Activated T-cell treated with anti-CD3 and anti-CD28 coated beads, Interleukin-2, amount 50 U/mL, for 72 hours (primary cell): ENCODE results near the gene OR6C75. TPM values are rescaled to one million over a fixed set of nuclear protein-coding genes. Genes with fewer than 3 reads are reported as not detected.
"Not testable (repeated sequence)": the region's sequence is repeated elsewhere in the genome, so short reads cannot be mapped to it uniquely, and the experiment has no call there.

ENCODE experiments used
- ATAC-seq, 2 donors: fragments of 150-1000 bp; cut with Tn5 transposase; replicated peaks in 1 of 2; 2 replicates each; pipeline ENCODE4 v1.10.0; 2021; ENCODE audit warnings: moderate library complexity in 2 of 2, mild to moderate bottlenecking in 1 of 2
- DNase-seq, 2 donors: peaks; one replicate each; pipeline ENCODE4 v3.0.0; 2021 to 2022; ENCODE audit warnings: mixed read lengths in 1 of 2
- H3K27ac Mint-ChIP-seq: one replicate; pipeline ENCODE4 v1.8.0; 2022; ENCODE audit warnings: mild to moderate bottlenecking, moderate library complexity, mixed read lengths
- H3K27me3 Mint-ChIP-seq: one replicate; pipeline ENCODE4 v1.8.0; 2022; ENCODE audit warnings: low read depth, mixed read lengths
- H3K36me3 Mint-ChIP-seq, 2 donors: one replicate each; pipeline ENCODE4 v1.8.0; 2022; ENCODE audit warnings: mixed read lengths in 2 of 2, mild to moderate bottlenecking in 1 of 2; ENCODE audit not compliant: insufficient read depth in 2 of 2
- H3K4me1 Mint-ChIP-seq: one replicate; pipeline ENCODE4 v1.8.0; 2022; ENCODE audit warnings: low read depth, mixed read lengths
- H3K4me3 Mint-ChIP-seq, 2 donors: one replicate each; pipeline ENCODE4 v1.8.0; 2022; ENCODE audit warnings: mild to moderate bottlenecking in 2 of 2, mixed read lengths in 2 of 2, moderate library complexity in 2 of 2
- H3K9me3 Mint-ChIP-seq, 2 donors: one replicate each; pipeline ENCODE4 v1.8.0; 2022; ENCODE audit warnings: mixed read lengths in 2 of 2
- total RNA-seq, 2 donors: library from RNA; stranded (reverse); gene quantifications; one replicate each; pipeline ENCODE4 v1.2.3, GENCODE V29; 2022

OR6C75 gene
- not detected for total RNA-seq

DNA sequence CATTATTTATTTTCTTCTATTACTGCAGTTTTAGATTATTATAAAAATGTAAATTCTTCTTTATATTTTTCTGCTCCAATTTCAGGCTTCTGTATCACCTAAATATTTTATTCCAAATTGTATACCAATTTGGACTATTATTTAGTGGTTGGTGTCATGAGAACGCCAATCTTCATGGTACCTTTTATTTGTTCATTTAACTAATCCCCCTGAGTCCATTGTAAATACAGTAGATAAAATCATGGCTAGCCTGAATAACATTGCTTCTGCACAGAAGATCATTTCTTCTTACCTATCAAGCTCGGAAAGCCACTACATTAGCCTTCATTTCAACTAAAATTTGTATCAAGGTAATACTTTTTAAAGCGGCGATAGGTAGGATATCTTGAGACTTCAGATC lies at the start of gene OR6C75:
Gene OR6C75 (plus strand): TSS at position 301 of the 400 bp plus-strand sequence. CDS start 2,136 bp downstream, outside the sequence.
- Mint-ChIP-seq H3K9me3 (peaks cover 2% of the 10 kb centered on the region in 2 donors), H3K27me3 (peaks cover 8% of the 10 kb centered on the region), H3K36me3 (no peaks in the 10 kb centered on the region), H3K27ac (no peak within 1 kb of the TSS), H3K4me1 (no peaks in the 10 kb centered on the region), H3K4me3 (no peak within 1 kb of the TSS)
- no peak for DNase-seq
- ATAC-seq, result no peak

DNA sequence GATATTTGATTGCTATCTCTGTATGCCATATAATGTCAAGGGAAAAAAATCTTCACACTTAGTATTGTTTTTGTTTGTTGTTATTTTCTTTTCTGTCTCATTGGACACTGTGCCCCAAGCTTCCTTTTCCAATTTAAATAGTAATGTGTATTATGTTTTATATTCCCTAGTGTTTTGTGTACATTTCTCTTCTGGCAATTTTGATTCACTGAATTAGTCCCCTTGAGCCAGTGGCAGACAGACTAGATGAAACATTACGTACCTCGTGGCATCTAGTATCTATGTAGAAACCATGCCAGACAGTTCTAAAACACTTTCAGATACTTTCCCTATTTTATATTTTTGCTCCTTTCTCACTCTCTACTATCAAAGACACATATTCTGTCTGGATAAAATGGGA lies 48.7 kb upstream of the OR6C75 start, which contains the start of gene OR6C1:
Gene OR6C1 (plus strand): TSS at position 301 of the 400 bp plus-strand sequence. CDS start 6,257 bp downstream, outside the sequence.
- H3K27ac Mint-ChIP-seq, result no peak within 1 kb of the TSS
- no peaks in the 10 kb centered on the region for H3K27me3 Mint-ChIP-seq
- no peak within 1 kb of the TSS for H3K4me3 Mint-ChIP-seq
- H3K9me3 Mint-ChIP-seq, result peaks cover 0 to under 1% of the 10 kb centered on the region in 2 donors
- H3K36me3 Mint-ChIP-seq, result no peaks in the 10 kb centered on the region
- no peak for DNase-seq
- H3K4me1 Mint-ChIP-seq, result no peaks in the 10 kb centered on the region
- ATAC-seq, result no peak

DNA sequence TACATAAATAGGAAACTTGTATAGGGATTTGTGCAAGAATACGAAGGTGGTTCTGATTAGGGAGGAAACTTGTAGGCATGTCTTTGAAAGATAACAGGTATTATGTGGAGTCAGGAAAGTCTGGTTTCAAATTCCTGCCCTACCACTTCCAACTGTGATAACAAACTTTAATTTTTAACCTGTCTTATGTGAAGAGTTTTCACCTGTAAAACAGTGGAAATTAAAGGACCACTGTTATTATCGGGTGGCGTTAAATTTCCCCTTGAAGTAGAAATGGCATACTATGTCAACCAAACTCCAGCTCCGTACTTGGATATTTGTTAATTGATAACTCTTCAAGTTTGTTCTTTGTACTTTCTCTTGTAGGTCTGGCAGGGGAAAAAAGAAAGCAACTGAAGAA lies 42.6 kb upstream of the OR6C75 start:
- DNase-seq (no peak), ATAC-seq (no peak)
- peaks cover 8% of the 10 kb centered on the region for H3K27me3 Mint-ChIP-seq
- H3K4me3 Mint-ChIP-seq, result no peak overlapping the region
- H3K4me1 Mint-ChIP-seq, result no peaks in the 10 kb centered on the region
- H3K36me3 Mint-ChIP-seq, result no peaks in the 10 kb centered on the region
- H3K27ac Mint-ChIP-seq, result no peak overlapping the region
- peaks cover 0 to 1% of the 10 kb centered on the region in 2 donors for H3K9me3 Mint-ChIP-seq

DNA sequence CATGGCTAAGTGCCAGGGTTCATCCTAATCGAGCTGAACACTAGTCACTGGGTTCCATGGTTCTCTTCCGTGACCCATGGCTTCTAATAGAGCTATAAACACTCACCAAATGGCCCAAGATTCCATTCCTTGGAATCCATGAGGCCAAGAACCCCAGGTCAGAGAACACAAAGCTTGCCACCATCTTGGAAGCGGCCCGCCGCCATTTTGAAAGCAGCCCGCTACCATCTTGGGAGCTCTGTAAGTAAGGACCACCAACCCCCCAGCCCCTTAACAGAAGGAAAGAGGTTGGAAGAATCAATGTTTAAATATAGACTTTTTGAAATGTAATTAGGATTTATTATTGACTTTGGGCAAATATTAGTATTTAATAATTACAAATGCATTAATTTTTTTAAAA lies 37.0 kb upstream of the OR6C75 start:
- H3K4me1 Mint-ChIP-seq, H3K27ac Mint-ChIP-seq, DNase-seq, H3K27me3 Mint-ChIP-seq, H3K36me3 Mint-ChIP-seq, H3K4me3 Mint-ChIP-seq, ATAC-seq, H3K9me3 Mint-ChIP-seq: not testable (repeated sequence)

DNA sequence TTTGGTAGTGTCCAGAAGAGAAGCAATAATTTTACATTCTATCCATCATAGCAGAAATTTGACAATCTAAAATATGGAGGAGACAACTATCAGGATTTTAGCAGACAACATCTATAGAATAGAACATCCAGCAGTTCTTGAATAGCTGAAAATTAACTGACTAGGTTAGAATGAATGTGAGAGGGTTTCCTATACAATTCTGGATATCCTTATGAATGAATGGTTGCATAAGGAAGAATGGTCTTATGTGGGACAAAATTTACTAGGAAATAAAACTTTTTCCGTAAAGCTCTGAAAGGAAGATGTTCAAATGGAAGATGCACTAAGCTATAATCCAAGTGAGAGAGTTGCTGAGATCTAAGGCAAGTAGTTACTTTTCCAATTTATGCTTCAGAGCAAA lies 32.3 kb upstream of the OR6C75 start, which contains the start of gene OR6C3:
Gene OR6C3 (plus strand): TSS at position 301 of the 400 bp plus-strand sequence. CDS start 955 bp downstream, outside the sequence.
- no peak within 1 kb of the TSS for H3K4me3 Mint-ChIP-seq
- DNase-seq (no peak), ATAC-seq (no peak)
- no peak within 1 kb of the TSS for H3K27ac Mint-ChIP-seq
- H3K4me1 Mint-ChIP-seq, result no peaks in the 10 kb centered on the region
- H3K36me3 Mint-ChIP-seq, result no peaks in the 10 kb centered on the region
- H3K9me3 Mint-ChIP-seq, result no peaks in the 10 kb centered on the region
- H3K27me3 Mint-ChIP-seq, result peaks cover 8% of the 10 kb centered on the region

DNA sequence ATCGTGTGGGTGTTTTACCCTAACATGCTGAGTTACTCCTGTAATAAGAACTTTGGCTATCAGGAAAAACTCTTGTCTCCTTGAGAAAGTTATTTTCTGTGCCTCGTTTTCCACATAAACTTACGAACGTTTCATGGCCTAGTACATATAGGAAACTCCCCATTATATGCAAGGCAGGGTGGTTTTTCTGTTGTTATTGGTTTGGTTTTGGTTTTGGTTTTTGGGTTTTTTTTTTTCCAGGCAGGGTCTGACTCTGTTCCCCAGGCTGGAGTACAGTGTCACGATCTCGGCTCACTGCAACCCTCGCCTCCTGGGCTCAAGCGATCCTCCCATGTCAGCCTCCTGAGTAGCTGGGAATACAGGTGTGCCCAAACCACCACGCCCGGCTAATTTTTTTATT lies 26.8 kb upstream of the OR6C75 start:
- Mint-ChIP-seq H3K4me1 (no peaks in the 10 kb centered on the region), H3K36me3 (no peaks in the 10 kb centered on the region), H3K4me3 (no peak overlapping the region), H3K9me3 (no peaks in the 10 kb centered on the region), H3K27me3 (peaks cover 8% of the 10 kb centered on the region), H3K27ac (no peak overlapping the region)
- no peak for DNase-seq
- no peak for ATAC-seq

- H3K36me3 Mint-ChIP-seq, result not testable (repeated sequence)
Observed at GRCh38 chr12:55355338-55355737, 7.4 kb upstream of the OR6C75 start.

GRCh38 chr12:55365086-55365485 lies 2.3 kb downstream of the OR6C75 start:
- ATAC-seq (no peak), DNase-seq (no peak)
- Mint-ChIP-seq H3K9me3 (no peaks in the 10 kb centered on the region), H3K27ac (no peak overlapping the region), H3K36me3 (no peaks in the 10 kb centered on the region), H3K4me1 (no peaks in the 10 kb centered on the region), H3K27me3 (peaks cover 8% of the 10 kb centered on the region), H3K4me3 (no peak overlapping the region)

More at GRCh38 chr12:55355338-55355737, 7.4 kb upstream of the OR6C75 start:
- peaks cover 14% of the 10 kb centered on the region for H3K27me3 Mint-ChIP-seq
- H3K4me1 Mint-ChIP-seq, ATAC-seq, DNase-seq, H3K27ac Mint-ChIP-seq, H3K4me3 Mint-ChIP-seq, H3K9me3 Mint-ChIP-seq: not testable (repeated sequence)

GRCh38 chr12:55372521-55372920 lies 9.7 kb downstream of the OR6C75 start:
- no peak overlapping the region for H3K27ac Mint-ChIP-seq
- H3K9me3 Mint-ChIP-seq, result no peaks in the 10 kb centered on the region
- H3K27me3 Mint-ChIP-seq, result peaks cover 6% of the 10 kb centered on the region
- DNase-seq (no peak), ATAC-seq (no peak)
- no peaks in the 10 kb centered on the region for H3K36me3 Mint-ChIP-seq
- no peaks in the 10 kb centered on the region for H3K4me1 Mint-ChIP-seq
- H3K4me3 Mint-ChIP-seq, result no peak overlapping the region

- no peak for ATAC-seq
- H3K9me3 Mint-ChIP-seq, result no peaks in the 10 kb centered on the region
- peaks cover 6% of the 10 kb centered on the region for H3K27me3 Mint-ChIP-seq
- no peak for DNase-seq
- H3K36me3 Mint-ChIP-seq, result no peaks in the 10 kb centered on the region
- H3K4me3 Mint-ChIP-seq, result no peak overlapping the region
- H3K27ac Mint-ChIP-seq, result no peak overlapping the region
- H3K4me1 Mint-ChIP-seq, result no peaks in the 10 kb centered on the region
Observed at GRCh38 chr12:55385891-55386290, 23.1 kb downstream of the OR6C75 start.

DNA sequence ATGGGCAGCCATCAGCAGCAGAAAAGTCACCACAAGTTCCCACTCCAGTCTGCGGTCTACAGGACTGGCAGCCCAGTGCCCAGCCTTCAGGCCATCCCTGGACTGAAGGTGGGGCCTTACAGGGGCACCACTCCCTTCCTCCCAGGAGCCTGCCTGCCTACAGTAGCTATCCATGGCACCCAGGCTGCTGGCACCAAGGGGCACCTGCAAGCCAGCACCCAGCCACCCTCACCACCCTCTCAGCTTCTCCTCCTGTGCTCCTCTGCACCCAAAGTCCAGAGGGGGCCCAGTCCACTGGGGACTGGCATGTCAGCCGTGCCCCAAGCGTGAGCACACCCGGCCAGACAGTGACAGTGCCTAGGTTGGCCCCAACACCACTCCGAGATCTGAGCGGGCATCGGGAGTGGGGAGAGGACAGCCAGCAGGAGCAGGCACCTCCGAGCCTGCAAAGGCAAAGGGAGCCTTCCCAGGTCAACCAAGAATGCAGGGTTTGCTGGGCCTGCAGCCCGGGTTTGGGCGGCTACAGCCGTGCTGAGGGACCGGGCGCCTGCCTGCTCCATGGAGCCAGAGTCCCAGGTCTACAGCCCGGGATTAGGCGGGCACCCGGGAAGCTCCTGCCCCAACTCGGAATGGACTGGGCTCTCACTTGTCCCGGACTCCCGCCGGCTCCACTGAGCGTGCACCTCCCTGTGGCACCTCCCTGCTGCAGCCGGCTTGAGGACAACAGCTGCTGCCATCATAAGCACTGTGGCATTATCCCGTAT lies 29.4 kb downstream of the OR6C75 start:
- Mint-ChIP-seq H3K27me3 (no peaks in the 10 kb centered on the region), H3K4me3 (no peak overlapping the region), H3K4me1 (no peaks in the 10 kb centered on the region), H3K9me3 (no peaks in the 10 kb centered on the region), H3K36me3 (no peaks in the 10 kb centered on the region), H3K27ac (no peak overlapping the region)
- DNase-seq, result no peak
- ATAC-seq, result no peak

DNA sequence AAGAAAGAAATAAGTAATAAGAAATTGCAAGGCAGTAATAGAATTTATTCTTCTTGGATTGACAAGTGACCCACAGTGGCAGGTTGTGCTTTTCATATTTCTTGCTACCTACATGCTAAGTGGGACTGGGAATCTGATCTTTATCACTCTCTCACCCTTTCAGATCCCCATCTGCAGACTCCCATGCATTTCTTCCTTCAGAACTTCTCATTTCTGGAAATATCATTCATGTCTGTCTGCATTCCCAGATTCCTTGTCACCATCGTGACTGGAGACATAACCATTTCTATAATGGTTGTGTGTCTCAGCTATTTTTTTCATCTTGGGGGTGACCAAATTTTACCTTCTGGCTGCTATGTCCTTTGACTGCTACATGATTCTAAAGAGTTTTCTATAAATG lies 33.6 kb downstream of the OR6C75 start:
- Mint-ChIP-seq H3K9me3 (no peaks in the 10 kb centered on the region), H3K4me1 (no peaks in the 10 kb centered on the region), H3K4me3 (no peak overlapping the region), H3K27ac (no peak overlapping the region), H3K36me3 (no peaks in the 10 kb centered on the region), H3K27me3 (peaks cover 20% of the 10 kb centered on the region)
- DNase-seq (no peak), ATAC-seq (no peak)

- H3K4me1 Mint-ChIP-seq, result no peaks in the 10 kb centered on the region
- ATAC-seq (no peak), DNase-seq (no peak)
- H3K27ac Mint-ChIP-seq, result no peak within 1 kb of the TSS
- H3K36me3 Mint-ChIP-seq, result no peaks in the 10 kb centered on the region
- peaks cover 20% of the 10 kb centered on the region for H3K27me3 Mint-ChIP-seq
- no peaks in the 10 kb centered on the region for H3K9me3 Mint-ChIP-seq
- H3K4me3 Mint-ChIP-seq, result no peak within 1 kb of the TSS
Observed at GRCh38 chr12:55400229-55400628, 37.5 kb downstream of the OR6C75 start, which contains the start of gene OR6C65. TSS of gene OR6C65 (plus strand) at chr12:55400529. CDS start at chr12:55400529, 0 bp downstream.

- peaks cover 2 to 3% of the 10 kb centered on the region in 2 donors for H3K9me3 Mint-ChIP-seq
- H3K4me3 Mint-ChIP-seq, result no peak overlapping the region
- ATAC-seq, result no peak
- H3K36me3 Mint-ChIP-seq, result no peaks in the 10 kb centered on the region
- H3K27ac Mint-ChIP-seq, result no peak overlapping the region
- no peaks in the 10 kb centered on the region for H3K4me1 Mint-ChIP-seq
- H3K27me3 Mint-ChIP-seq, result peaks cover 5% of the 10 kb centered on the region
- DNase-seq, result no peak
Observed at GRCh38 chr12:55407866-55408265, 45.1 kb downstream of the OR6C75 start.
